Endothelial cell of umbilical vein (primary cell): ENCODE results near the gene NEUROG3. TPM values are rescaled to one million over a fixed set of nuclear protein-coding genes. Genes with fewer than 3 reads are reported as not detected.

Source experiments
- BruUV-seq: library from RNA; stranded (reverse); fragments of 400-500 nt; replicated peaks from 2 replicates; lab custom pipeline; 2021; lab: Mats Ljungman, UMichigan
- CTCF ChIA-PET: fragments of 300-600, 350-600 bp; sonication (Branson Sonifier 250); formaldehyde crosslinking; loops from one replicate; lab custom pipeline; 2021; ENCODE audit warnings: antibody characterized with exemption, inconsistent platforms; lab: Charles Lee
- POLR2A ChIA-PET: fragments of 300-600, 350-600 bp; sonication (Branson Sonifier 250); formaldehyde crosslinking; loops from one replicate; lab custom pipeline; 2021; ENCODE audit warnings: antibody characterized with exemption, inconsistent platforms; lab: Charles Lee
- DNase-seq: peaks from one replicate; pipeline ENCODE4 v3.0.0-alpha.2; 2011; ENCODE audit warnings: low read depth, low spot score
- FAIRE-seq: peaks from 2 replicates; lab custom pipeline; 2011; peaks lifted over from hg19 to GRCh38; lab: Jason Lieb, UNC
- H2AFZ ChIP-seq: 2 replicates; pipeline ENCODE4 v1.6.0; 2012; ENCODE audit warnings: low read depth, low read length, control low read depth, inconsistent platforms
- H3K27ac ChIP-seq: 2 replicates; pipeline ENCODE4 v1.5.1; 2011; ENCODE audit warnings: low read depth, mild to moderate bottlenecking, control low read depth, low read length, moderate library complexity; ENCODE audit not compliant: insufficient read depth
- H3K27me3 ChIP-seq, 2 experiments: 2 replicates each; pipeline versions ENCODE4 v1.6.0 to v1.6.1; 2011; ENCODE audit warnings: low read length in 2 of 2, mixed read lengths in 1 of 2; ENCODE audit not compliant: control insufficient read depth in 2 of 2, insufficient read depth in 2 of 2
- H3K36me3 ChIP-seq, 2 experiments: 2 replicates in 1 of 2; 3 replicates in 1 of 2; pipeline ENCODE4 v1.5.1; 2011; ENCODE audit warnings: low read length in 2 of 2, mild to moderate bottlenecking in 1 of 2, moderate library complexity in 1 of 2; ENCODE audit not compliant: control insufficient read depth in 2 of 2, insufficient read depth in 2 of 2; ENCODE audit errors: extremely low read depth in 1 of 2
- H3K4me1 ChIP-seq: 3 replicates; pipeline ENCODE4 v1.5.1; 2011; ENCODE audit warnings: mild to moderate bottlenecking, low read length; ENCODE audit not compliant: control insufficient read depth, insufficient read depth; ENCODE audit errors: extremely low read depth
- H3K4me2 ChIP-seq: 2 replicates; pipeline ENCODE4 v1.6.1; 2011; ENCODE audit warnings: low read length, control low read depth, mixed read lengths; ENCODE audit not compliant: insufficient read depth
- H3K4me3 ChIP-seq, 3 experiments: fragments of 200-600 bp in 1 of 3; sonication (generic), shearing (Covaris generic) in 1 of 3; replicated peaks in 1 of 3; 2 replicates each; pipeline ENCODE4 v1.5.1; 2011 to 2016; ENCODE audit warnings: control low read depth in 3 of 3, low read length in 3 of 3, mild to moderate bottlenecking in 2 of 3, inconsistent platforms in 1 of 3, low read depth in 1 of 3, moderate library complexity in 1 of 3; ENCODE audit not compliant: insufficient read depth in 1 of 3
- H3K79me2 ChIP-seq: 2 replicates; pipeline ENCODE4 v1.6.0; 2012; ENCODE audit warnings: low read length, inconsistent platforms; ENCODE audit not compliant: control insufficient read depth, insufficient read depth
- H3K9ac ChIP-seq: replicated peaks from 2 replicates; pipeline ENCODE3; 2011; ENCODE audit warnings: low read length, control low read depth; ENCODE audit not compliant: insufficient read depth; ENCODE audit errors: extremely low read depth
- H3K9me1 ChIP-seq: replicated peaks from 3 replicates; pipeline ENCODE4 v1.6.0; 2011; ENCODE audit warnings: mild to moderate bottlenecking, low read length; ENCODE audit not compliant: control insufficient read depth, insufficient read depth; ENCODE audit errors: extremely low read depth
- H3K9me3 ChIP-seq: replicated peaks from 2 replicates; pipeline ENCODE4 v1.5.1; 2012; ENCODE audit warnings: low read length, inconsistent platforms; ENCODE audit not compliant: control insufficient read depth, insufficient read depth
- H4K20me1 ChIP-seq: replicated peaks from 2 replicates; pipeline ENCODE3; 2011; ENCODE audit warnings: mild to moderate bottlenecking, low read length; ENCODE audit not compliant: control insufficient read depth, insufficient read depth; ENCODE audit errors: extremely low read depth
- EZH2 ChIP-seq: IDR thresholded peaks from 2 replicates; pipeline ENCODE4 v1.6.1; 2012; ENCODE audit warnings: borderline replicate concordance, low read depth, mild to moderate bottlenecking, moderate library complexity, low read length, inconsistent platforms; ENCODE audit not compliant: severe bottlenecking
- FOS ChIP-seq: IDR thresholded peaks from 2 replicates; pipeline ENCODE4 v1.6.1; 2011; ENCODE audit warnings: mild to moderate bottlenecking, low read length, moderate library complexity, borderline replicate concordance; ENCODE audit not compliant: insufficient read depth
- GATA2 ChIP-seq: IDR thresholded peaks from 2 replicates; pipeline ENCODE4 v1.7.0; 2011; ENCODE audit warnings: low read depth, mild to moderate bottlenecking, moderate library complexity, mixed read lengths, low read length; ENCODE audit not compliant: insufficient read length, insufficient read depth
- JUN ChIP-seq: IDR thresholded peaks from 2 replicates; pipeline ENCODE4 v1.6.1; 2011; ENCODE audit warnings: borderline replicate concordance, low read depth; ENCODE audit not compliant: insufficient read length, insufficient read depth
- MYC ChIP-seq: IDR thresholded peaks from one replicate; pipeline ENCODE4 v1.6.1; 2011; ENCODE audit warnings: mild to moderate bottlenecking, low read depth, low read length
- POLR2A ChIP-seq: IDR thresholded peaks from 2 replicates; pipeline ENCODE4 v1.6.1; 2012; ENCODE audit warnings: low read depth, mild to moderate bottlenecking, control low read depth, low read length
- POLR2AphosphoS5 ChIP-seq: IDR thresholded peaks from 2 replicates; pipeline ENCODE4 v1.6.1; 2012; ENCODE audit warnings: low read depth, mild to moderate bottlenecking, control low read depth, low read length, moderate library complexity; ENCODE audit not compliant: insufficient read depth
- dilution Hi-C: fragments of 300-500 bp; cut with MboI; formaldehyde crosslinking; loops from one replicate; pipeline ENCODE4 v1.15.0; 2019; ENCODE audit warnings: low sequenced_read_pairs; ENCODE audit not compliant: extremely low pct_ligation_motif_present
- intact Hi-C: fragments of 100-400 bp; cut with micrococcal nuclease; formaldehyde crosslinking; loops from one replicate; pipeline ENCODE4 v1.10.0; 2022
- polyA plus RNA-seq, 4 experiments: library from polyadenylated mRNA; depleted of rRNA in 3 of 4; stranded (reverse) in 3 of 4; unstranded in 1 of 4; fragments of >200 nt; gene quantifications; 2 replicates each; pipeline versions ENCODE4 v1.2.1 to v1.2.3, GENCODE V29; 2011 to 2012; ENCODE audit warnings: missing spikeins in 1 of 4
- total RNA-seq: library from RNA; stranded (reverse); gene quantifications from 2 replicates; pipeline ENCODE4 v1.2.3, GENCODE V29; 2021
- TF ChIP-seq, protein P1 (sequence below): IDR thresholded peaks from 2 replicates; pipeline ENCODE4 v1.6.1; 2011; ENCODE audit not compliant: insufficient read depth, insufficient read length
- TF ChIP-seq, protein P2 (sequence below), 2 donors: IDR thresholded peaks; 1 replicate in 1 of 2; 2 replicates in 1 of 2; pipeline ENCODE4 v1.5.1; 2011; ENCODE audit warnings: low read length in 2 of 2, mild to moderate bottlenecking in 2 of 2, moderate library complexity in 2 of 2, control low read depth in 1 of 2, inconsistent platforms in 1 of 2, low read depth in 1 of 2; ENCODE audit not compliant: insufficient read depth in 1 of 2; ENCODE audit errors: extremely low read depth in 1 of 2

Gene NEUROG3
- total and polyA plus RNA-seq, 2 donors (not counting 3 experiments of a cell fraction or from before 2014, with no cell fraction given): not detected

- no TSS peak for BruUV-seq
- TF ChIP-seq GATA2 (no peak), EZH2 (no peak)
- no peaks in the 10 kb centered on the region for H3K9me1 ChIP-seq
- no peak overlapping the region for H3K4me2 ChIP-seq
- H3K27me3 ChIP-seq: peaks cover 0 to 2% of the 10 kb centered on the region in 2 experiments
- H2AFZ ChIP-seq: no peak overlapping the region
- ChIA-PET POLR2A (no interaction called here), CTCF (no interaction called here)
- H4K20me1 ChIP-seq: no peaks in the 10 kb centered on the region
- H3K27ac ChIP-seq: no peak overlapping the region
- FAIRE-seq (no peak), DNase-seq (no peak)
- intact Hi-C loops: no loop called here
- no peaks in the 10 kb centered on the region for H3K79me2 ChIP-seq
- dilution Hi-C loops: no loop called here
- no peaks in the 10 kb centered on the region for H3K4me1 ChIP-seq
- no peak overlapping the region for H3K9ac ChIP-seq
- H3K36me3 ChIP-seq: no peaks in the 10 kb centered on the region
- no peaks in the 10 kb centered on the region for H3K9me3 ChIP-seq
- H3K4me3 ChIP-seq: no peak overlapping the region
Measured at GRCh38 chr10:69541463-69541862, 31.8 kb downstream of the NEUROG3 start.

GRCh38 chr10:69538461-69538860 is 34.8 kb downstream of the NEUROG3 start:
- Histone ChIP-seq H3K36me3 (no peaks in the 10 kb centered on the region), H3K9me1 (no peaks in the 10 kb centered on the region), H3K27ac (no peak overlapping the region), H3K4me2 (no peak overlapping the region), H3K9me3 (no peaks in the 10 kb centered on the region), H3K27me3 (peaks cover 2 to 6% of the 10 kb centered on the region in 2 experiments), H4K20me1 (no peaks in the 10 kb centered on the region), H2AFZ (no peak overlapping the region), H3K4me3 (no peak overlapping the region), H3K79me2 (no peaks in the 10 kb centered on the region), H3K9ac (no peak overlapping the region), H3K4me1 (no peaks in the 10 kb centered on the region)
- intact Hi-C loops (no loop called here), dilution Hi-C loops (no loop called here)
- BruUV-seq: no TSS peak
- DNase-seq (no peak), FAIRE-seq (no peak)
- ChIA-PET CTCF (no interaction called here), POLR2A (no interaction called here)
- TF ChIP-seq MYC: no peak
- TF ChIP-seq, protein P1, sequence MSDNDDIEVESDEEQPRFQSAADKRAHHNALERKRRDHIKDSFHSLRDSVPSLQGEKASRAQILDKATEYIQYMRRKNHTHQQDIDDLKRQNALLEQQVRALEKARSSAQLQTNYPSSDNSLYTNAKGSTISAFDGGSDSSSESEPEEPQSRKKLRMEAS: no peak
- TF ChIP-seq FOS: no peak
- TF ChIP-seq JUN: no peak
- TF ChIP-seq, protein P2, sequence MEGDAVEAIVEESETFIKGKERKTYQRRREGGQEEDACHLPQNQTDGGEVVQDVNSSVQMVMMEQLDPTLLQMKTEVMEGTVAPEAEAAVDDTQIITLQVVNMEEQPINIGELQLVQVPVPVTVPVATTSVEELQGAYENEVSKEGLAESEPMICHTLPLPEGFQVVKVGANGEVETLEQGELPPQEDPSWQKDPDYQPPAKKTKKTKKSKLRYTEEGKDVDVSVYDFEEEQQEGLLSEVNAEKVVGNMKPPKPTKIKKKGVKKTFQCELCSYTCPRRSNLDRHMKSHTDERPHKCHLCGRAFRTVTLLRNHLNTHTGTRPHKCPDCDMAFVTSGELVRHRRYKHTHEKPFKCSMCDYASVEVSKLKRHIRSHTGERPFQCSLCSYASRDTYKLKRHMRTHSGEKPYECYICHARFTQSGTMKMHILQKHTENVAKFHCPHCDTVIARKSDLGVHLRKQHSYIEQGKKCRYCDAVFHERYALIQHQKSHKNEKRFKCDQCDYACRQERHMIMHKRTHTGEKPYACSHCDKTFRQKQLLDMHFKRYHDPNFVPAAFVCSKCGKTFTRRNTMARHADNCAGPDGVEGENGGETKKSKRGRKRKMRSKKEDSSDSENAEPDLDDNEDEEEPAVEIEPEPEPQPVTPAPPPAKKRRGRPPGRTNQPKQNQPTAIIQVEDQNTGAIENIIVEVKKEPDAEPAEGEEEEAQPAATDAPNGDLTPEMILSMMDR (IDR thresholded peaks at IDR 0.05; ENCODE audit: extremely low read depth in 1 of 2, insufficient read depth in 1 of 2, low read depth in 1 of 2, low read length in 2 of 2): no peak
- TF ChIP-seq POLR2A: no peak
- no peak for TF ChIP-seq EZH2
- no peak for TF ChIP-seq GATA2
- TF ChIP-seq POLR2AphosphoS5: no peak
